HepG2 (cell line): ENCODE results near the gene MAP3K19. TPM values are rescaled to one million over a fixed set of nuclear protein-coding genes. Genes with fewer than 3 reads are reported as not detected.

Experiments
- CHD2 ChIP-seq: IDR thresholded peaks from 2 replicates; pipeline ENCODE4 v1.6.1; 2011; ENCODE audit warnings: low read depth, low read length, improper control_type of control experiment
- FOXA3 ChIP-seq: IDR thresholded peaks from 2 replicates; pipeline ENCODE4 v1.6.1; 2016; ENCODE audit warnings: missing genetic modification reagents, missing compliant biosample characterization
- HNRNPUL1 ChIP-seq: fragments of 200-400 bp; formaldehyde crosslinking; IDR thresholded peaks from 2 replicates; pipeline ENCODE4 v1.6.1; 2017; ENCODE audit warnings: low read depth, mild to moderate bottlenecking, low read length, moderate library complexity
- JUN ChIP-seq: sonication (generic); formaldehyde crosslinking; IDR thresholded peaks from 2 replicates; pipeline ENCODE4 v1.4.0; 2020; ENCODE audit warnings: mild to moderate bottlenecking, missing genetic modification reagents
- MED13 ChIP-seq: sonication (generic); formaldehyde crosslinking; IDR thresholded peaks from 2 replicates; pipeline ENCODE4 v1.5.0; 2020; ENCODE audit warnings: missing genetic modification reagents
- NCOA2 ChIP-seq: sonication (generic); formaldehyde crosslinking; IDR thresholded peaks from 2 replicates; pipeline ENCODE4 v1.8.0; 2022; ENCODE audit warnings: inconsistent platforms
- PTBP1 ChIP-seq: fragments of 200-400 bp; formaldehyde crosslinking; IDR thresholded peaks from 2 replicates; pipeline ENCODE4 v1.6.1; 2018; ENCODE audit warnings: low read length, low read depth; ENCODE audit not compliant: poor library complexity, severe bottlenecking
- SIN3A ChIP-seq: IDR thresholded peaks from 2 replicates; pipeline ENCODE4 v1.6.1; 2011; ENCODE audit warnings: low read depth, mild to moderate bottlenecking, control low read depth, low read length, borderline replicate concordance
- ZNF24 ChIP-seq: fragments of 450-650 bp; IDR thresholded peaks from 2 replicates; pipeline ENCODE4 v1.6.1; 2017; ENCODE audit warnings: antibody characterized with exemption, mild to moderate bottlenecking
- ZNF776 ChIP-seq: sonication (generic); formaldehyde crosslinking; IDR thresholded peaks from 2 replicates; pipeline ENCODE4 v1.4.0; 2020; ENCODE audit warnings: mild to moderate bottlenecking, missing genetic modification reagents
- polyA plus RNA-seq, 8 experiments: library from polyadenylated mRNA; depleted of rRNA in 3 of 8; stranded (reverse) in 7 of 8; unstranded in 1 of 8; fragments of >200 nt; fragmentation: Illumina TruSeq in 4 of 8; extraction: Trizol in 4 of 8; gene quantifications; 2 replicates each; pipeline versions ENCODE4 v1.2.1 to v1.2.3, GENCODE V29; 2011 to 2016; ENCODE audit warnings: low read depth in 4 of 8, missing spikeins in 1 of 8, mixed read lengths in 1 of 8; ENCODE audit not compliant: insufficient read depth in 1 of 8
- total RNA-seq, 5 experiments: library from RNA; depleted of rRNA; stranded (reverse); fragments of >200 nt; fragmentation: Illumina TruSeq; extraction: Trizol; gene quantifications; 2 replicates each; pipeline ENCODE4 v1.2.3, GENCODE V29; 2016; ENCODE audit warnings: low read depth in 1 of 5
- TF ChIP-seq, protein P1 (sequence below): sonication (generic); formaldehyde crosslinking; IDR thresholded peaks from 2 replicates; pipeline ENCODE4 v1.4.0; 2020; ENCODE audit warnings: missing genetic modification reagents
- TF ChIP-seq, protein P2 (sequence below): sonication (generic); formaldehyde crosslinking; IDR thresholded peaks from 2 replicates; pipeline ENCODE4 v1.4.0; 2020; ENCODE audit warnings: missing genetic modification reagents, borderline replicate concordance
- TF ChIP-seq, protein P3 (sequence below): sonication (generic); formaldehyde crosslinking; IDR thresholded peaks from 2 replicates; pipeline ENCODE4 v1.8.0; 2022; ENCODE audit warnings: missing genetic modification reagents, mild to moderate bottlenecking, borderline replicate concordance
- TF ChIP-seq, protein P4 (sequence below): sonication (generic); formaldehyde crosslinking; IDR thresholded peaks from 2 replicates; pipeline ENCODE4 v1.5.0; 2020; ENCODE audit warnings: missing genetic modification reagents
- TF ChIP-seq, protein P5 (sequence below): sonication (generic); formaldehyde crosslinking; IDR thresholded peaks from 2 replicates; pipeline ENCODE4 v1.8.1; 2023; ENCODE audit warnings: missing genetic modification reagents, inconsistent platforms, borderline replicate concordance
- TF ChIP-seq, protein P6 (sequence below): IDR thresholded peaks from 2 replicates; pipeline ENCODE4 v1.6.1; 2012; ENCODE audit warnings: low read depth, low read length, improper control_type of control experiment

Gene MAP3K19
- total and polyA plus RNA-seq, 2 of the 13 experiments (the other 11 are each of a cell fraction or from before 2014, with no cell fraction given) = not detected

DNA sequence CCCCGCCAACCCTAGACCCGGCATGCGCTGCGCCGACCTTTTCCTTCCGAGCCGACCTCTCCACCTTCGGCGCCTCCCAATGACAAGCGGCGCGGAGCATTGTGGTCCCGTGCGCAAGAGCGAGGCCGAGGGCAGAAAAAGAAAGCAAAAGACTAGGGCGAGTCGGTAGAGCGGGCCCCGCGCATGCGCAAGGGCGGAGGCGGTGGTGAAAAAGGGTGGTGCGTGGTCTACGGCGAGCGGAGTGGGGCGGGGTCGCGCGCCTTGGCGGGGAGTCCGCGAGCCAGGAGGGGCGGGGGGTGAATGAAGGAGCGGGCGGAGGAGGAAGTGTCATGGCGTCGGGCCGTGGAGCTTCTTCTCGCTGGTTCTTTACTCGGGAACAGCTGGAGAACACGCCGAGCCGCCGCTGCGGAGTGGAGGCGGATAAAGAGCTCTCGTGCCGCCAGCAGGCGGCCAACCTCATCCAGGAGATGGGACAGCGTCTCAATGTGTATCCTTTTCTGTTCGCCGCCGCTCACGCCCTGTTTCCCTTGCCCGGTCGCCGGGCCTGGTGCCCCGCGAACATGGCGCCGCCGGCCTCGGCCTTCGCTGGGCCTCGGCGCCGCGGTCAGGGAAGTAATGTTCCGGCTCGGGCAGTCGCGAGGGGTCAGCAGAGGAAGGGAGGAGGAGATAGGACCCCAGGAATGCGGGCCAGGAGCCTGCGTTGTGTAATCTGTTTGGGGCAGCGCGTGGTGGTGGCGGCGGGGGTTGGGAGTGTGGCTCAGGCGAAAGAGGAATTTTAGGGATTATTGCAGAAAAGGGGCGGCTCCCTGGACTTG is 128.5 kb downstream of the MAP3K19 start, which contains the start of gene CCNT2 (continued):
- TF ChIP-seq, protein P1, sequence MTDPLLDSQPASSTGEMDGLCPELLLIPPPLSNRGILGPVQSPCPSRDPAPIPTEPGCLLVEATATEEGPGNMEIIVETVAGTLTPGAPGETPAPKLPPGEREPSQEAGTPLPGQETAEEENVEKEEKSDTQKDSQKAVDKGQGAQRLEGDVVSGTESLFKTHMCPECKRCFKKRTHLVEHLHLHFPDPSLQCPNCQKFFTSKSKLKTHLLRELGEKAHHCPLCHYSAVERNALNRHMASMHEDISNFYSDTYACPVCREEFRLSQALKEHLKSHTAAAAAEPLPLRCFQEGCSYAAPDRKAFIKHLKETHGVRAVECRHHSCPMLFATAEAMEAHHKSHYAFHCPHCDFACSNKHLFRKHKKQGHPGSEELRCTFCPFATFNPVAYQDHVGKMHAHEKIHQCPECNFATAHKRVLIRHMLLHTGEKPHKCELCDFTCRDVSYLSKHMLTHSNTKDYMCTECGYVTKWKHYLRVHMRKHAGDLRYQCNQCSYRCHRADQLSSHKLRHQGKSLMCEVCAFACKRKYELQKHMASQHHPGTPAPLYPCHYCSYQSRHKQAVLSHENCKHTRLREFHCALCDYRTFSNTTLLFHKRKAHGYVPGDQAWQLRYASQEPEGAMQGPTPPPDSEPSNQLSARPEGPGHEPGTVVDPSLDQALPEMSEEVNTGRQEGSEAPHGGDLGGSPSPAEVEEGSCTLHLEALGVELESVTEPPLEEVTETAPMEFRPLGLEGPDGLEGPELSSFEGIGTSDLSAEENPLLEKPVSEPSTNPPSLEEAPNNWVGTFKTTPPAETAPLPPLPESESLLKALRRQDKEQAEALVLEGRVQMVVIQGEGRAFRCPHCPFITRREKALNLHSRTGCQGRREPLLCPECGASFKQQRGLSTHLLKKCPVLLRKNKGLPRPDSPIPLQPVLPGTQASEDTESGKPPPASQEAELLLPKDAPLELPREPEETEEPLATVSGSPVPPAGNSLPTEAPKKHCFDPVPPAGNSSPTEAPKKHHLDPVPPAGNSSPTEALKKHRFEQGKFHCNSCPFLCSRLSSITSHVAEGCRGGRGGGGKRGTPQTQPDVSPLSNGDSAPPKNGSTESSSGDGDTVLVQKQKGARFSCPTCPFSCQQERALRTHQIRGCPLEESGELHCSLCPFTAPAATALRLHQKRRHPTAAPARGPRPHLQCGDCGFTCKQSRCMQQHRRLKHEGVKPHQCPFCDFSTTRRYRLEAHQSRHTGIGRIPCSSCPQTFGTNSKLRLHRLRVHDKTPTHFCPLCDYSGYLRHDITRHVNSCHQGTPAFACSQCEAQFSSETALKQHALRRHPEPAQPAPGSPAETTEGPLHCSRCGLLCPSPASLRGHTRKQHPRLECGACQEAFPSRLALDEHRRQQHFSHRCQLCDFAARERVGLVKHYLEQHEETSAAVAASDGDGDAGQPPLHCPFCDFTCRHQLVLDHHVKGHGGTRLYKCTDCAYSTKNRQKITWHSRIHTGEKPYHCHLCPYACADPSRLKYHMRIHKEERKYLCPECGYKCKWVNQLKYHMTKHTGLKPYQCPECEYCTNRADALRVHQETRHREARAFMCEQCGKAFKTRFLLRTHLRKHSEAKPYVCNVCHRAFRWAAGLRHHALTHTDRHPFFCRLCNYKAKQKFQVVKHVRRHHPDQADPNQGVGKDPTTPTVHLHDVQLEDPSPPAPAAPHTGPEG (CRISPR knock-in tag) = no peak; the same call in 1 of the 2 replicates
- TF ChIP-seq CHD2 (0 out of 2 replicates have a peak, but pooled peaks have one; percentile 11), NCOA2 (CRISPR knock-in tag) (no peak), ZNF24 (no peak), HNRNPUL1 (no peak), JUN (no peak), FOXA3 (CRISPR knock-in tag) (no peak; the same call in 1 of the 2 replicates), SIN3A (peak; percentile 50; the same call in 1 of the 2 replicates), MED13 (peak; percentile 63; the same call in 1 of the 2 replicates), ZNF776 (CRISPR knock-in tag) (peak; percentile 73; the same call in 1 of the 2 replicates), PTBP1 (no peak)
- TF ChIP-seq, protein P2, sequence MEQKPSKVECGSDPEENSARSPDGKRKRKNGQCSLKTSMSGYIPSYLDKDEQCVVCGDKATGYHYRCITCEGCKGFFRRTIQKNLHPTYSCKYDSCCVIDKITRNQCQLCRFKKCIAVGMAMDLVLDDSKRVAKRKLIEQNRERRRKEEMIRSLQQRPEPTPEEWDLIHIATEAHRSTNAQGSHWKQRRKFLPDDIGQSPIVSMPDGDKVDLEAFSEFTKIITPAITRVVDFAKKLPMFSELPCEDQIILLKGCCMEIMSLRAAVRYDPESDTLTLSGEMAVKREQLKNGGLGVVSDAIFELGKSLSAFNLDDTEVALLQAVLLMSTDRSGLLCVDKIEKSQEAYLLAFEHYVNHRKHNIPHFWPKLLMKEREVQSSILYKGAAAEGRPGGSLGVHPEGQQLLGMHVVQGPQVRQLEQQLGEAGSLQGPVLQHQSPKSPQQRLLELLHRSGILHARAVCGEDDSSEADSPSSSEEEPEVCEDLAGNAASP (CRISPR knock-in tag) = peak; percentile 16; the same call in 1 of the 2 replicates
- TF ChIP-seq, protein P3, sequence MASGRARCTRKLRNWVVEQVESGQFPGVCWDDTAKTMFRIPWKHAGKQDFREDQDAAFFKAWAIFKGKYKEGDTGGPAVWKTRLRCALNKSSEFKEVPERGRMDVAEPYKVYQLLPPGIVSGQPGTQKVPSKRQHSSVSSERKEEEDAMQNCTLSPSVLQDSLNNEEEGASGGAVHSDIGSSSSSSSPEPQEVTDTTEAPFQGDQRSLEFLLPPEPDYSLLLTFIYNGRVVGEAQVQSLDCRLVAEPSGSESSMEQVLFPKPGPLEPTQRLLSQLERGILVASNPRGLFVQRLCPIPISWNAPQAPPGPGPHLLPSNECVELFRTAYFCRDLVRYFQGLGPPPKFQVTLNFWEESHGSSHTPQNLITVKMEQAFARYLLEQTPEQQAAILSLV (CRISPR knock-in tag) = peak; percentile 87; the same call in 1 of the 2 replicates
- TF ChIP-seq, protein P4, sequence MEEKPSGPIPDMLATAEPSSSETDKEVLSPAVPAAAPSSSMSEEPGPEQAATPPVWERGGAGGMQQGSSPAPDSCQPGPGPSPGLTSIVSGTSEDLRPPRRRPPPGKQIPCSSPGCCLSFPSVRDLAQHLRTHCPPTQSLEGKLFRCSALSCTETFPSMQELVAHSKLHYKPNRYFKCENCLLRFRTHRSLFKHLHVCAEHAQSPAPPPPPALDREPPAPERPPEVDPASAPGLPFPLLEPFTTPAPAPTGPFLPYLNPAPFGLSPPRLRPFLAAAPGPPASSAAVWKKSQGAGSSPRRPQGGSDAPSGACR (CRISPR knock-in tag) = no peak; the same call in 1 of the 2 replicates
- TF ChIP-seq, protein P5, sequence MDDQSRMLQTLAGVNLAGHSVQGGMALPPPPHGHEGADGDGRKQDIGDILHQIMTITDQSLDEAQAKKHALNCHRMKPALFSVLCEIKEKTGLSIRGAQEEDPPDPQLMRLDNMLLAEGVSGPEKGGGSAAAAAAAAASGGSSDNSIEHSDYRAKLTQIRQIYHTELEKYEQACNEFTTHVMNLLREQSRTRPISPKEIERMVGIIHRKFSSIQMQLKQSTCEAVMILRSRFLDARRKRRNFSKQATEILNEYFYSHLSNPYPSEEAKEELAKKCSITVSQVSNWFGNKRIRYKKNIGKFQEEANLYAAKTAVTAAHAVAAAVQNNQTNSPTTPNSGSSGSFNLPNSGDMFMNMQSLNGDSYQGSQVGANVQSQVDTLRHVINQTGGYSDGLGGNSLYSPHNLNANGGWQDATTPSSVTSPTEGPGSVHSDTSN (CRISPR knock-in tag) = no peak
- TF ChIP-seq, protein P6, sequence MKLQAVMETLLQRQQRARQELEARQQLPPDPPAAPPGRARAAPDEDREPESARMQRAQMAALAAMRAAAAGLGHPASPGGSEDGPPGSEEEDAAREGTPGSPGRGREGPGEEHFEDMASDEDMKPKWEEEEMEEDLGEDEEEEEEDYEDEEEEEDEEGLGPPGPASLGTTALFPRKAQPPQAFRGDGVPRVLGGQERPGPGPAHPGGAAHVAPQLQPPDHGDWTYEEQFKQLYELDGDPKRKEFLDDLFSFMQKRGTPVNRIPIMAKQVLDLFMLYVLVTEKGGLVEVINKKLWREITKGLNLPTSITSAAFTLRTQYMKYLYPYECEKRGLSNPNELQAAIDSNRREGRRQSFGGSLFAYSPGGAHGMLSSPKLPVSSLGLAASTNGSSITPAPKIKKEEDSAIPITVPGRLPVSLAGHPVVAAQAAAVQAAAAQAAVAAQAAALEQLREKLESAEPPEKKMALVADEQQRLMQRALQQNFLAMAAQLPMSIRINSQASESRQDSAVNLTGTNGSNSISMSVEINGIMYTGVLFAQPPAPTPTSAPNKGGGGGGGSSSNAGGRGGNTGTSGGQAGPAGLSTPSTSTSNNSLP = no peak
